Measurements from ENCODE around the gene YWHAG.
A peak's percentile ranks its signal among the peaks of the same experiment; 100 is the strongest.

YWHAG gene

GRCh38 chr7:76333511-76334101 lies 25.2 kb downstream of the YWHAG start:
- H3K79me2 ChIP-seq (ENCODE audit: control insufficient read depth, low read length): peaks cover 99% of the 10 kb centered on the region
- H3K27ac ChIP-seq (ENCODE audit: low read depth, low read length): no peak overlapping the region
- H4K20me1 ChIP-seq (ENCODE audit: control insufficient read depth, insufficient read depth, low read depth, low read length): peaks cover 52% of the 10 kb centered on the region
- H3K4me2 ChIP-seq (ENCODE audit: low read length): no peak overlapping the region
- no peak overlapping the region for H3K4me3 ChIP-seq (ENCODE audit: low read length)
- 0 out of 2 replicates have a peak, but pooled peaks cover 6% of the 10 kb centered on the region for H3F3A ChIP-seq (ENCODE audit: control insufficient read depth, insufficient read depth)
- H3K9me3 ChIP-seq (ENCODE audit: control insufficient read depth, insufficient read depth, low read length): no peaks in the 10 kb centered on the region
- no peaks in the 10 kb centered on the region for H3K9me2 ChIP-seq (replicated peaks; ENCODE audit: control insufficient read depth, low read length)
- H3K4me1 ChIP-seq (ENCODE audit: control insufficient read depth, low read length): 0 out of 2 replicates have a peak, but pooled peaks cover 3% of the 10 kb centered on the region
- peaks cover 88% of the 10 kb centered on the region for H3K36me3 ChIP-seq (ENCODE audit: control insufficient read depth, low read length)
- H3K27me3 ChIP-seq (ENCODE audit: control insufficient read depth, low read length): no peaks in the 10 kb centered on the region
- no peak for TF ChIP-seq CTCF (IDR thresholded peaks at IDR 0.05; ENCODE audit: low read depth, low read length, poor library complexity, severe bottlenecking)
- no peak for TF ChIP-seq EZH2phosphoT487 (IDR thresholded peaks at IDR 0.05; ENCODE audit: borderline replicate concordance, low read length)

GRCh38 chr7:76332078-76332477 lies 26.7 kb downstream of the YWHAG start:
- no peak overlapping the region for H3K27ac ChIP-seq (ENCODE audit: low read depth, low read length)
- 0 out of 2 replicates have a peak, but pooled peaks cover 6% of the 10 kb centered on the region for H3F3A ChIP-seq (ENCODE audit: control insufficient read depth, insufficient read depth)
- H3K79me2 ChIP-seq (ENCODE audit: control insufficient read depth, low read length): peaks cover 97% of the 10 kb centered on the region
- no peaks in the 10 kb centered on the region for H3K9me3 ChIP-seq (ENCODE audit: control insufficient read depth, insufficient read depth, low read length)
- TF ChIP-seq EZH2phosphoT487 (IDR thresholded peaks at IDR 0.05; ENCODE audit: borderline replicate concordance, low read length): no peak
- TF ChIP-seq CTCF (IDR thresholded peaks at IDR 0.05; ENCODE audit: low read depth, low read length, poor library complexity, severe bottlenecking): no peak
- no peak overlapping the region for H3K4me2 ChIP-seq (ENCODE audit: low read length)
- peaks cover 86% of the 10 kb centered on the region for H3K36me3 ChIP-seq (ENCODE audit: control insufficient read depth, low read length)
- no peaks in the 10 kb centered on the region for H3K27me3 ChIP-seq (ENCODE audit: control insufficient read depth, low read length)
- peaks cover 42% of the 10 kb centered on the region for H4K20me1 ChIP-seq (ENCODE audit: control insufficient read depth, insufficient read depth, low read depth, low read length)
- H3K9me2 ChIP-seq (replicated peaks; ENCODE audit: control insufficient read depth, low read length): no peaks in the 10 kb centered on the region
- H3K4me3 ChIP-seq (ENCODE audit: low read length): no peak overlapping the region
- 0 out of 2 replicates have a peak, but pooled peaks cover 3% of the 10 kb centered on the region for H3K4me1 ChIP-seq (ENCODE audit: control insufficient read depth, low read length)

GRCh38 chr7:76330673-76331072 lies 28.1 kb downstream of the YWHAG start:
- peaks cover 93% of the 10 kb centered on the region for H3K79me2 ChIP-seq (ENCODE audit: control insufficient read depth, low read length)

More at GRCh38 chr7:76330673-76331072, 28.1 kb downstream of the YWHAG start:
- H3K4me1 ChIP-seq (ENCODE audit: control insufficient read depth, low read length): 0 out of 2 replicates have a peak, but pooled peaks cover 3% of the 10 kb centered on the region
- H3K4me2 ChIP-seq (ENCODE audit: low read length): no peak overlapping the region
- H3K27ac ChIP-seq (ENCODE audit: low read depth, low read length): no peak overlapping the region
- peaks cover 87% of the 10 kb centered on the region for H3K36me3 ChIP-seq (ENCODE audit: control insufficient read depth, low read length)
- peaks cover 8% of the 10 kb centered on the region; the same call in 1 of the 2 replicates for H3F3A ChIP-seq (ENCODE audit: control insufficient read depth, insufficient read depth)
- no peak overlapping the region for H3K4me3 ChIP-seq (ENCODE audit: low read length)
- TF ChIP-seq CTCF (IDR thresholded peaks at IDR 0.05; ENCODE audit: low read depth, low read length, poor library complexity, severe bottlenecking) (peak; percentile 32), EZH2phosphoT487 (IDR thresholded peaks at IDR 0.05; ENCODE audit: borderline replicate concordance, low read length) (no peak)
- H3K27me3 ChIP-seq (ENCODE audit: control insufficient read depth, low read length): no peaks in the 10 kb centered on the region
- H3K9me2 ChIP-seq (replicated peaks; ENCODE audit: control insufficient read depth, low read length): no peaks in the 10 kb centered on the region
- H3K9me3 ChIP-seq (ENCODE audit: control insufficient read depth, insufficient read depth, low read length): no peaks in the 10 kb centered on the region
- H4K20me1 ChIP-seq (ENCODE audit: control insufficient read depth, insufficient read depth, low read depth, low read length): peaks cover 34% of the 10 kb centered on the region

Measured in DOHH2 (cell line).